IPS-11a (cell line): Measurements from ENCODE around the gene MAFG.
"Not testable (repeated sequence)": the region's sequence is repeated elsewhere in the genome, so short reads cannot be mapped to it uniquely, and the experiment has no call there.

ENCODE experiments used
- H3K4me3 ChIP-seq: one replicate; pipeline ENCODE4 v1.5.1; 2013; ENCODE audit warnings: low read depth, low read length, control low read depth

Gene MAFG

GRCh38 chr17:81958633-81959342 is 31.3 kb upstream of the MAFG start:
- no peak overlapping the region for H3K4me3 ChIP-seq

- H3K4me3 ChIP-seq = no peak overlapping the region
Observed at GRCh38 chr17:81957691-81958432, 30.3 kb upstream of the MAFG start.

- no peak overlapping the region for H3K4me3 ChIP-seq
Observed at GRCh38 chr17:81956607-81957589, 29.4 kb upstream of the MAFG start.

- H3K4me3 ChIP-seq = no peak overlapping the region
Observed at GRCh38 chr17:81955756-81956544, 28.4 kb upstream of the MAFG start.

GRCh38 chr17:81955058-81955681 is 27.6 kb upstream of the MAFG start:
- no peak overlapping the region for H3K4me3 ChIP-seq

- no peak overlapping the region for H3K4me3 ChIP-seq
Observed at GRCh38 chr17:81954131-81955057, 26.9 kb upstream of the MAFG start.

GRCh38 chr17:81953443-81953842 is 25.9 kb upstream of the MAFG start:
- H3K4me3 ChIP-seq = not testable (repeated sequence)

- no peak overlapping the region for H3K4me3 ChIP-seq
Observed at GRCh38 chr17:81952792-81953228, 25.3 kb upstream of the MAFG start.

- no peak overlapping the region for H3K4me3 ChIP-seq
Observed at GRCh38 chr17:81951785-81952684, 24.5 kb upstream of the MAFG start.

- no peak overlapping the region for H3K4me3 ChIP-seq
Observed at GRCh38 chr17:81950501-81950900, 23.0 kb upstream of the MAFG start.

GRCh38 chr17:81948635-81949378 is 21.3 kb upstream of the MAFG start:
- H3K4me3 ChIP-seq = no peak overlapping the region

- H3K4me3 ChIP-seq = no peak within 1 kb of the TSS
Observed at GRCh38 chr17:81947189-81947588, 19.7 kb upstream of the MAFG start, which contains the start of gene MYADML2. MYADML2 (minus strand) TSS chr17:81947233; CDS start chr17:81941741, 5,492 bp downstream.

GRCh38 chr17:81944858-81945257 is 17.3 kb upstream of the MAFG start:
- H3K4me3 ChIP-seq = no peak overlapping the region

GRCh38 chr17:81942167-81942553 is 14.6 kb upstream of the MAFG start:
- H3K4me3 ChIP-seq = no peak overlapping the region

GRCh38 chr17:81941484-81942166 is 14.1 kb upstream of the MAFG start:
- no peak overlapping the region for H3K4me3 ChIP-seq
